Measurements from ENCODE around the gene GYPC.
"Not testable (repeated sequence)": the region's sequence is repeated elsewhere in the genome, so short reads cannot be mapped to it uniquely, and the experiment has no call there.

DNA sequence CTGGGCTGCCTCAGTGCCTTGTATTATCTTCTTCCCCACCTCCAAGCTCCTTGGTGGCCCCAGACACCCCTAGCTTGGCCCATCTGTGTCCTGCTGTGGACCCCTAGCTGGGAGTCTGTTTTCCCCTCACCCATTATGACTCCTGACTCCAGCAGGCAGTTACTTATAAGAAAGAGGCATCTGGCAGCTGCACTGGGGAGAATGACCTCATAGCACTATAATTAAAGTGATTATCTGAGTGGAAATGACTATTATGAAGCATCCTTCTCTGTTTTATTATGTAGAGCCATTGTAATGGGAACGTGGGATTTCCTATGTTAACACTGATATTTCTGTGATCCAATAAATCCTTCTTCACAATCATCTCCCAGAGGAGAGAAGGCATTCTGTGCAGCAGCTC lies 36.3 kb downstream of the GYPC start:
- TF ChIP-seq CTCF, POLR2A, POLR2AphosphoS5 (IDR thresholded peaks at IDR 0.05): not testable (repeated sequence)

Measured in prostate gland (tissue), 2 donors.